PC-3 (cell line): ENCODE measurements around the gene ERCC4. TPM values are rescaled to one million over a fixed set of nuclear protein-coding genes. Genes with fewer than 3 reads are reported as not detected.

Experiments
- ATAC-seq: fragments of 200-7000 bp; cut with Tn5 transposase; 2 replicates; pipeline ENCODE4 v1.9.1; 2020; ENCODE audit warnings: mild to moderate bottlenecking, moderate library complexity
- BruUV-seq: library from RNA; stranded (reverse); fragments of 400-500 nt; replicated peaks from 2 replicates; lab custom pipeline; 2021; lab: Mats Ljungman, UMichigan
- CTCF ChIA-PET: fragments of 300-600 bp; sonication (Branson Sonifier 250); formaldehyde crosslinking; loops from one replicate; lab custom pipeline; 2022; ENCODE audit warnings: antibody characterized with exemption; lab: Charles Lee
- POLR2A ChIA-PET: fragments of 300-600 bp; sonication (Branson Sonifier 250); formaldehyde crosslinking; loops from one replicate; lab custom pipeline; 2022; ENCODE audit warnings: antibody characterized with exemption; ENCODE audit not compliant: unreplicated experiment; lab: Charles Lee
- DNase-seq: peaks from one replicate; pipeline ENCODE4 v3.0.0-alpha.2; 2015
- H2AFZ ChIP-seq: fragments of 300-600 bp; sonication (generic); 2 replicates; pipeline ENCODE4 v1.6.0; 2016; ENCODE audit warnings: antibody characterized with exemption, low read length
- H3F3A ChIP-seq: fragments of 300-600 bp; sonication (generic); one replicate; pipeline ENCODE4 v1.6.0; 2017; ENCODE audit warnings: antibody characterized with exemption, low read length, control low read depth, mild to moderate bottlenecking; ENCODE audit not compliant: unreplicated experiment
- H3K27ac ChIP-seq: fragments of 300-600 bp; sonication (generic); 2 replicates; pipeline ENCODE4 v1.5.1; 2016; ENCODE audit warnings: mild to moderate bottlenecking, low read length
- H3K27me3 ChIP-seq: fragments of 300-600 bp; sonication (generic); 2 replicates; pipeline ENCODE4 v1.6.1; 2016; ENCODE audit warnings: low read length, mixed read lengths
- H3K36me3 ChIP-seq: fragments of 300-600 bp; sonication (generic); 2 replicates; pipeline ENCODE4 v1.6.1; 2016; ENCODE audit warnings: low read depth, mixed run types, low read length, mixed read lengths
- H3K4me1 ChIP-seq: fragments of 300-600 bp; sonication (generic); 2 replicates; pipeline ENCODE4 v1.5.1; 2016; ENCODE audit warnings: low read length; ENCODE audit not compliant: insufficient read depth
- H3K4me2 ChIP-seq: fragments of 300-600 bp; sonication (generic); 2 replicates; pipeline ENCODE4 v1.6.0; 2016; ENCODE audit warnings: low read length
- H3K4me3 ChIP-seq: fragments of 300-600 bp; sonication (generic); 2 replicates; pipeline ENCODE4 v1.5.1; 2016; ENCODE audit warnings: mild to moderate bottlenecking, low read length, mixed read lengths
- H3K79me2 ChIP-seq: fragments of 300-600 bp; sonication (generic); 2 replicates; pipeline ENCODE4 v1.6.1; 2017; ENCODE audit warnings: low read length, mixed read lengths
- H3K9ac ChIP-seq: fragments of 300-600 bp; sonication (generic); 2 replicates; pipeline ENCODE4 v1.6.0; 2016; ENCODE audit warnings: mild to moderate bottlenecking, low read length
- H3K9me2 ChIP-seq: fragments of 300-600 bp; sonication (generic); replicated peaks from 2 replicates; pipeline ENCODE4 v1.6.1; 2016; ENCODE audit warnings: mixed run types, low read length, mixed read lengths
- H3K9me3 ChIP-seq: fragments of 300-600 bp; sonication (generic); 2 replicates; pipeline ENCODE4 v1.6.1; 2016; ENCODE audit warnings: low read length, mixed read lengths
- H4K20me1 ChIP-seq: fragments of 300-600 bp; sonication (generic); 2 replicates; pipeline ENCODE4 v1.6.1; 2016; ENCODE audit warnings: low read length, mixed read lengths
- EZH2 ChIP-seq: fragments of 300-600 bp; sonication (generic); IDR thresholded peaks from one replicate; pipeline ENCODE4 v1.6.1; 2017; ENCODE audit warnings: antibody characterized with exemption, mild to moderate bottlenecking, low read length; ENCODE audit not compliant: unreplicated experiment
- EZH2phosphoT487 ChIP-seq: fragments of 300-600 bp; sonication (generic); IDR thresholded peaks from 2 replicates; pipeline ENCODE4 v1.6.1; 2018; ENCODE audit warnings: mild to moderate bottlenecking, antibody characterized with exemption, low read length, borderline replicate concordance
- intact Hi-C: fragments of 100-400 bp; cut with micrococcal nuclease; formaldehyde crosslinking; loops from 2 replicates; pipeline ENCODE4 v1.9.0; 2023
- total RNA-seq: library from RNA; depleted of rRNA; stranded (reverse); fragments of >200 nt; gene quantifications from 2 replicates; pipeline ENCODE4 v1.2.3, GENCODE V29; 2014
- TF ChIP-seq, protein P1 (sequence below): fragments of 300-600 bp; sonication (generic); conservative IDR thresholded peaks from 2 replicates; pipeline ENCODE4 v1.5.1; 2017; ENCODE audit warnings: antibody characterized with exemption, low read depth, mild to moderate bottlenecking, low read length

Gene ERCC4
- total RNA-seq, 1 experiment from 2014 or later = 3.2 TPM

DNA sequence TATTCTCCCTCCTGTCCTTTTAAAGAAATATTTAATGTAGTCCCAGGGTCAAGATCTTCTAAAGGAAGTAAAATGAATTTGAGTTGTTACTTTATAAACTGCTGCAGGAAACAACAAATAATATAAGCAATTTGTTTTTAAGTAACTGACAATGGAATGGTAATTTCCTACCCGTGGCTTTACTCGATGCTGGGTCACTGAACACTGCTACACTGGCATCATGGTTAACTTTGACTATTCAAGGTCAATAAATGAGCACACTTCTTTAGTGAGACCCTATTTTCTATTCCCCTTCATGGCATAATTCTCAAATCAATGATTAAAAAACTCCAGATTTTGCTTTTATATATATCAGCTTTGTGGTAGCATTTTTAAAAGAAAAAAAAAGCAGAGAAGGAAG, 22.1 kb upstream of the ERCC4 start:
- ATAC-seq (no peak), DNase-seq (no peak)
- H3K36me3 ChIP-seq = no peaks in the 10 kb centered on the region
- no peaks in the 10 kb centered on the region for H3K4me1 ChIP-seq
- no peaks in the 10 kb centered on the region for H3K9me3 ChIP-seq
- no peaks in the 10 kb centered on the region for H3K79me2 ChIP-seq
- no peak overlapping the region for H3K4me3 ChIP-seq
- no peaks in the 10 kb centered on the region for H3K9me2 ChIP-seq
- BruUV-seq = no TSS peak
- no peak overlapping the region for H3K27ac ChIP-seq
- peaks cover 17% of the 10 kb centered on the region for H3K27me3 ChIP-seq
- TF ChIP-seq EZH2 (no peak), EZH2phosphoT487 (no peak)
- TF ChIP-seq, protein P1, sequence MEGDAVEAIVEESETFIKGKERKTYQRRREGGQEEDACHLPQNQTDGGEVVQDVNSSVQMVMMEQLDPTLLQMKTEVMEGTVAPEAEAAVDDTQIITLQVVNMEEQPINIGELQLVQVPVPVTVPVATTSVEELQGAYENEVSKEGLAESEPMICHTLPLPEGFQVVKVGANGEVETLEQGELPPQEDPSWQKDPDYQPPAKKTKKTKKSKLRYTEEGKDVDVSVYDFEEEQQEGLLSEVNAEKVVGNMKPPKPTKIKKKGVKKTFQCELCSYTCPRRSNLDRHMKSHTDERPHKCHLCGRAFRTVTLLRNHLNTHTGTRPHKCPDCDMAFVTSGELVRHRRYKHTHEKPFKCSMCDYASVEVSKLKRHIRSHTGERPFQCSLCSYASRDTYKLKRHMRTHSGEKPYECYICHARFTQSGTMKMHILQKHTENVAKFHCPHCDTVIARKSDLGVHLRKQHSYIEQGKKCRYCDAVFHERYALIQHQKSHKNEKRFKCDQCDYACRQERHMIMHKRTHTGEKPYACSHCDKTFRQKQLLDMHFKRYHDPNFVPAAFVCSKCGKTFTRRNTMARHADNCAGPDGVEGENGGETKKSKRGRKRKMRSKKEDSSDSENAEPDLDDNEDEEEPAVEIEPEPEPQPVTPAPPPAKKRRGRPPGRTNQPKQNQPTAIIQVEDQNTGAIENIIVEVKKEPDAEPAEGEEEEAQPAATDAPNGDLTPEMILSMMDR = no peak
- H2AFZ ChIP-seq = no peak overlapping the region
- H3F3A ChIP-seq = no peaks in the 10 kb centered on the region
- POLR2A ChIA-PET = no interaction called here
- H3K4me2 ChIP-seq = no peak overlapping the region
- H4K20me1 ChIP-seq = no peaks in the 10 kb centered on the region
- H3K9ac ChIP-seq = no peak overlapping the region
- intact Hi-C loops = no loop called here
- CTCF ChIA-PET = no interaction called here

DNA sequence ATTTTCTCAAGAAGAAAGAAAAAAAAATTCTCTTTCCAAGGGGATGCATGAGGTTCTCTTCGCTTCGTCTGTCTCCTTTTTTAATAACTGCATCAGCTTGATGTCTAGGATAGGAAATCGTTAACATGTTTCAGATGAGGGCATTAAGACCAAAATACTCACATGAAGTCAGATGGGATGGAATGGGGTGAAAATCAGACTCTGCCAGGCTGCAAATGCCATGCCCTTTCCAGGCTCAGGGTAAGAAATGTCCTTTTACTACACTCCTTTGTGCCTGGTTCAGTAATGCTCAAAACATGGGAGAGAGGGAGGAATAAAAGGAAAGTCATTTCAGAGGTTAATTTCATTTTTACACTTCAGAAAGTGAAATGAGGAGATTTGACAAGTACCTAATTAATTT, 21.7 kb upstream of the ERCC4 start:
- no peak overlapping the region for H2AFZ ChIP-seq
- BruUV-seq = no TSS peak
- no peak for ATAC-seq
- H3K27ac ChIP-seq = no peak overlapping the region
- H3K9ac ChIP-seq = no peak overlapping the region
- H3F3A ChIP-seq = no peaks in the 10 kb centered on the region
- ChIA-PET POLR2A (no interaction called here), CTCF (no interaction called here)
- H3K4me2 ChIP-seq = no peak overlapping the region
- no peaks in the 10 kb centered on the region for H3K4me1 ChIP-seq
- no peaks in the 10 kb centered on the region for H3K9me2 ChIP-seq
- intact Hi-C loops = no loop called here
- peaks cover 13% of the 10 kb centered on the region for H3K27me3 ChIP-seq
- no peak for TF ChIP-seq EZH2
- TF ChIP-seq EZH2phosphoT487 = no peak
- TF ChIP-seq, protein P1 = no peak
- no peak overlapping the region for H3K4me3 ChIP-seq
- no peaks in the 10 kb centered on the region for H3K79me2 ChIP-seq
- no peaks in the 10 kb centered on the region for H4K20me1 ChIP-seq
- DNase-seq = no peak
- no peaks in the 10 kb centered on the region for H3K36me3 ChIP-seq
- H3K9me3 ChIP-seq = no peaks in the 10 kb centered on the region

DNA sequence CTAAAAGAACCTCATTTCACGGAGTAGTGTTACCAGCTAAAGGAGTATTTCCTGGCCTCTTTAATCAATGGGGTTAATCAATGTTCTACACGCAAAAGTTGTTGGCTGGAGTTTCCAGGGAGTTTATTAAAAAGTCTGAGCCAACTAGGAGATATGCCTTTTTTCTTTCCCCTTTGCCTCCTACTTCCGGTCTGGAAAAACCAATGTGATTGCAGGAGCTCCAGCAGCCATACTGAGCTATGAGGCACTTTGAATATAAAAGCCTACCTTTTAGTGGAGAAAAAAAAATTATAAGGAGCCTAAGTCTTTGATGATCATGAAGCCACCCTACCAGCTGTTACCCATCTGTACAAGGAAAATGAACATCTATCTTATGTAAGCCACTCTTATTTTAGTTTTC, 17.9 kb upstream of the ERCC4 start:
- intact Hi-C loops = no loop called here
- BruUV-seq = no TSS peak
- H4K20me1 ChIP-seq = no peaks in the 10 kb centered on the region
- no peak overlapping the region for H3K4me3 ChIP-seq
- no peak overlapping the region for H2AFZ ChIP-seq
- POLR2A ChIA-PET = interaction anchor here (0.7 kb wide), 1 partner anchor 474 kb away, joined by 6 read pairs; no protein-coding TSS in a partner anchor
- peaks cover 8% of the 10 kb centered on the region; the same call in 1 of the 2 replicates for H3K27me3 ChIP-seq
- DNase-seq (no peak), ATAC-seq (no peak)
- no peaks in the 10 kb centered on the region for H3K36me3 ChIP-seq
- H3K9me3 ChIP-seq = no peaks in the 10 kb centered on the region
- no peak overlapping the region for H3K27ac ChIP-seq
- TF ChIP-seq EZH2 (no peak), EZH2phosphoT487 (no peak)
- TF ChIP-seq, protein P1 = no peak
- no peaks in the 10 kb centered on the region for H3F3A ChIP-seq
- H3K9me2 ChIP-seq = no peaks in the 10 kb centered on the region
- no peaks in the 10 kb centered on the region for H3K4me1 ChIP-seq
- no peak overlapping the region for H3K4me2 ChIP-seq
- H3K9ac ChIP-seq = no peak overlapping the region
- H3K79me2 ChIP-seq = no peaks in the 10 kb centered on the region
- CTCF ChIA-PET = no interaction called here
